Stimulated activated CD4-positive, alpha-beta T cell treated with anti-CD3 and anti-CD28 coated beads, Interleukin-1b, Interleukin-23, amount 100 ng/mL, for 4 hours (primary cell): ENCODE data around the gene ZFYVE19.

ENCODE experiments used
- DNase-seq, 2 donors: peaks; one replicate each; pipeline ENCODE4 v3.0.0-alpha.2; 2020; ENCODE audit warnings: low read depth in 2 of 2

ZFYVE19 gene

GRCh38 chr15:40775740-40776536 lies 31.0 kb upstream of the ZFYVE19 start:
- DNase-seq = no peak

DNA sequence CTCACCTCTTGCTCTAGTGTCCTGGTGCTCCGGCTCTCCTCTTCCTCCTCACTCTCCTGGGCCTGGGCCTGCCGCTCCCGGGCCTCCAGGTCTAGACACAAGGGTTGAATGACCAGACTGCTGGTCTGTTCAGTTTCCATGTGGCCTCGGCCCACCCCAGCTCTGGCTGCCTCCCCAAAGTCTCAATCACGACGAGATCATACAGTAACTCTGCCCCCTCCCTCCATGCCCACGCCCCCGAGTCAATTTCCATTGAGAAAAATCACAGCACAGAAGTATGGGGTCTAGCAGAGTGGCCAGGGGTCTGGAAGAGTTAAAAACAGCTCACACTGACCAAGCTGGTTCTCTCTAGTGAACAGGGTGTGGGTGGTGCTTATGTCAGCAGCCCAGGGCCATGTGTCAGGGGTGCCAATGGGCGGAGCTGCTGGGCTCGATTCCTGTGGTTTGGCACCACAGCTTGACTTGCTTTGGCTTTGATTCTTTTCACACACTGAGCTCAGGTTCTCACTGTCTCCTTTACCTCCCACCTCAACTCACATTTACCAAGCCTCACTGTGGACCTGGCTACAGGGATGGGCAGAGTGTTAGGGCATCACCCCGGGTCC lies 30.2 kb upstream of the ZFYVE19 start:
- DNase-seq = no peak

GRCh38 chr15:40782609-40783227 lies 24.2 kb upstream of the ZFYVE19 start:
- DNase-seq = peak; percentile 68 to 73

- no peak for DNase-seq
These were observed 21.7 kb upstream of the ZFYVE19 start for GRCh38 chr15:40785164-40785563.

- DNase-seq = no peak
These were observed 21.1 kb upstream of the ZFYVE19 start for GRCh38 chr15:40785814-40786213.

GRCh38 chr15:40787344-40787841 lies 19.5 kb upstream of the ZFYVE19 start:
- peak; percentile 46 to 55 for DNase-seq

GRCh38 chr15:40787991-40788390 lies 18.9 kb upstream of the ZFYVE19 start:
- DNase-seq = no peak

DNA sequence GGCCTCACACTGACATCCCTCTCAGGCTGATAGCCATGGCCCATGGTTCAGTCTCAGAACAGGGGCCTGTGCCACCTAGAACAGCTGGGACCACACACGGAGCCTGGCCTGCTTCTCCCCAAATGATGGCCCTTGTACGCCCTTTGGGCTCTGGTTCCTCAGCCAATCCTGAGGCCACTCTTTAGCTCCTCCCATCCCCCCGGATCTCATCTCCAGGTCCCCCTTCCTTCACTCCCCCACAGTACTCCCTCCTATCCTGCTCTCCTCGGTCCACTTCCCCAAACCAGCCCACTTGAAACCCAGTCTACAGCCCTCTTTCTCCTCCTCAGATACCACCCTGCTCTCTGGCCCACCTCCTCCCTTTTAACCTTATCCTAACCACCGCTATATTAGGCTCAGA lies 17.8 kb upstream of the ZFYVE19 start:
- DNase-seq = no peak

GRCh38 chr15:40789999-40790398 lies 16.9 kb upstream of the ZFYVE19 start:
- DNase-seq = no peak

- no peak for DNase-seq
These were observed 16.2 kb upstream of the ZFYVE19 start for GRCh38 chr15:40790718-40791117.

DNA sequence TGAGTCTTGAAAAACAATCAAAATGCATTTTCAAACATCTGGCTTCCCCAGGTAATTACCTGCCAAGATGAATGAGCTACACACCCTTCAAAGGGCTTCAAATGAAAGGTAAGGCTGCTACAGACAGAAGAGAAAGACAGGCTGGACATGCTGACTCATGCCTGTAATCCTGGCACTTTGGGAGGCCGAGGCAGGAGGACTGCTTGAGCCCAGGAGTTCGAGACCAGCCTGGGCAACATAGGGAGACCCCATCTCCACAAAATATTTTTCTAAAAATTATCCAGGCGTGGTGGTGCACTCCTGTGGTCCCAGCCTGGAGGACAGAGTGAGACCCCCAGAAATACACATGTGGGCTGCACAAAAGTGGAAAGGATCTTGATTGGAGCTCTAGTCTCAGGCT lies 14.5 kb upstream of the ZFYVE19 start:
- DNase-seq = no peak

DNA sequence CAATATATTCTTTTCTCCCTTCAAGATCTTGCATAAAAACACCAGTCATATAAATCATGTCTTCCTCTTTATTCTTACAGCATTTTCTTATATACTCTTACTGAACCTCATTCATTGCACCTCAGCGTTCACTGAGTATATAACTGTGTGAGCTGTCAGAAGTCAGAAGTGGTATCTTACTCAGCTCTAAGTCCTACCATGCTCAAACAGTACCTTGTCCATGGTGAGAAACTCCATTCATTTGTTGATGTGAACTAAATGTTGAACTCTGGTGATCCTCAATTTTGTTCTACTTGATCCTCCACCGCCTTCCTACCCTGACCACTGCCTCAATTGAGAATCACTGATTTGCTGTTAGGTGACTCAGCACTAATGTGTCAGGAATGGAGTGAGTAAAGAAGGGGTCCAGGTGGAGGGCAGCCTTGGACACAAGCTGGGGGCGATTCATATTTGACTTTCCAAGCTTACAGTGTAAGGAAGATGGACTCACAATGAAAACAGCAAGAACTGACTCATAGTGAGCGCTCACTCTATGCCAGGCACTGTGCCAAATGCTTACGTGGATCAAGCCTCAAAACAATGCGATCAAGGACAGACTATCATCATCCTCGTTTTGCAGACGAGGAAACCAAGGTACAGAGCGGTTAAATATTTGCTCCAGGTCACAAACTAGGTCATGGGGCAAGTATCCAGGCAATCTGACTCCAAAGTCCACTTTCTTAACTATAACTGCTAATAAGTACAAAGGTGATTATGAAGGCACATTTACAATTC lies 13.5 kb upstream of the ZFYVE19 start:
- no peak for DNase-seq

DNA sequence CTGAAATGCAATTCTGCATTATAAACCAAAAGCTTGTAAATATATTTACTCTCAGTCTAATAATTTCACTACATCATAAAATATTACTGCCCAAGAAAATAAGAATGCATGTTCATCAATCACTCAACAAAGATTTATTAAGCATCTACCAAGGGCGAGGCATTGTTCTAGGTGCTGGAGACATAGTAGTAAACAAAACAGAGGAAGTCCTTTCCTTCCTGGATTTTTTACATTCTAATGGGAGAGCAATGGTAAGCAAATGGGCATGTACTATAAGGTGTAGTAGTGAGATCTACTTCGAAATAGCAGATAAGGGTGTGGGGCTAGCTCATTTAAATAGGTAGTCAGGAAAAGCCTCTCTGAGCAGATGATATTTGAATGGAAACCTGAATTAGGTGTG lies 10.8 kb upstream of the ZFYVE19 start:
- no peak for DNase-seq

- no peak for DNase-seq
These were observed 10.4 kb upstream of the ZFYVE19 start for GRCh38 chr15:40796512-40796911.

GRCh38 chr15:40799523-40799922 lies 7.4 kb upstream of the ZFYVE19 start:
- DNase-seq = no peak

- DNase-seq = no peak
These were observed 3.8 kb upstream of the ZFYVE19 start for GRCh38 chr15:40803076-40803475.

DNA sequence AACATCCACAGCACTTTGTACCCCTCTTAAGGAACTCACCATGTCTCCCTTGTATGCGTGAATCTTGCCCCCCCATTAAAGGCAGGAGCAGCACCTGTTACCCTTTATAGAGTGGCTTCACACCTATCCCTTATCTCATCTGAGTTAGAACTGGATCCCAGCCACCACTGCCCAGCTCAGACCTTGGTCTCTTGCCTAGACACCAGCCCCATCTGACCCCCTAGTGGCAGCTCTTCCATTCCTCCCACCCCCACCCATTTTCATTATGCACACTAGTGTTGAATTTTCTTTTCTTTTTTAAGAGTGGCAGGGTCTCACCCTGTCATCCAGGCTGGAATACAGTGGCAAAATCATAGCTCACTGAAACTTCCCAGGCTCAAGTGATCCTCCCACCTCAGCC lies 3.2 kb upstream of the ZFYVE19 start:
- DNase-seq = no peak

GRCh38 chr15:40806672-40807027 lies 239 bp upstream of the ZFYVE19 start:
- DNase-seq = no peak

- DNase-seq = no peak
These were observed 1.1 kb downstream of the ZFYVE19 start for GRCh38 chr15:40807888-40808461.

- no peak for DNase-seq
These were observed 2.1 kb downstream of the ZFYVE19 start for GRCh38 chr15:40808861-40809450.

DNA sequence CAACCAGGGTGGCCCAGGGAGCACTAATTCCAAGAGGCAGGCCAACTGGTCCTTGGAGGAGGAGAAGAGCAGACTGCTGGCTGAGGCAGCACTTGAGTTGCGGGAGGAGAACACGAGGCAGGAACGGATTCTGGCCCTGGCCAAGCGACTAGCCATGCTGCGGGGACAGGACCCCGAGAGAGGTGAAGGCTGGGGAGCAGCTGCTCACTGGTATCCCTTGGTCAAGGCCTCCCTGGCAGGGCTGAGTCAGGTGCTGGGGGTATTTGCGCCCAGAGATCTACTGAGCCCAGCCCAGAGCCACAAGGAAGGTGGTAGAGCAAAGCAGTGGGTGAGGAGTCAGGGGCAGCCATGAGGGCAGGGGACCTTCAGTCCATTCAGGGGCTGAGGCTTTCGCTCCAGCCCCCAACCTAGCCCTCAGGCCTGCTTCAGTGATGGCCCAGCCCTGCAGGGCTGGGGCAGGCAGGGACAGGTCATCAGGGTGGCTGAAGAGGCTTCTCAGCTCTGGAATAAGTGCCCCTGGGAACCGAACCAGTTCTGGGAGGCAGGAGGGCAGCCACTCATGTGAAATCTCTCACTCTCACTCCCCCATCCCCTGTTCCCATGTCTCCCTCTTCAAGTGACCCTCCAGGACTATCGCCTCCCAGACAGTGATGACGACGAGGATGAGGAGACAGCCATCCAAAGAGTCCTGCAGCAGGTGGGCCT lies 6.0 kb downstream of the ZFYVE19 start:
- DNase-seq = no peak
